NCI-H2227 treated with DMSO at 0.1 percent for 48 hours (cell line): Measurements from ENCODE around the gene TPRX2.
"Not testable (repeated sequence)": the region's sequence is repeated elsewhere in the genome, so short reads cannot be mapped to it uniquely, and the experiment has no call there.

ENCODE experiments used
- DNase-seq: peaks from one replicate; lab custom pipeline; 2025; lab: John Stamatoyannopoulos, UW

TPRX2 gene

DNA sequence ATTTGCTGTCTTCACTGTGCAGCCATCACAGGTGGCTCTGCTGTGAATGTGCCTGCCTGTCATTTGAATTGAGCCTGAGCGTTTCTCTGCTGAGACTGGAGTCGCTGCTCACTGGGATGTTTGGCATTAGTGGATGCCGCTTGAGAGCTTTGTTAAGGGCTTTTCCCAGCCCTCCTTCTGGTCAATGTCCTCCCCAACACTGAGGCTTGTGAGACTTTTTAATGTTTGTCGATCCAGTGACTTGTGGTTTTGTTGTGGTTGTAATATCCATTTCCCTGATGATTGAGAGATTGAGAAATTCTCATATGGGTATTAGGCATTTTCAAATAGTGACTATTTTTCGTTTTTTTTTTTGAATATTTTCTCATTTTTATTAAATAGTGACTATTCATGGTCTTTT lies 2.6 kb downstream of the TPRX2 start:
- DNase-seq, result no peak

DNA sequence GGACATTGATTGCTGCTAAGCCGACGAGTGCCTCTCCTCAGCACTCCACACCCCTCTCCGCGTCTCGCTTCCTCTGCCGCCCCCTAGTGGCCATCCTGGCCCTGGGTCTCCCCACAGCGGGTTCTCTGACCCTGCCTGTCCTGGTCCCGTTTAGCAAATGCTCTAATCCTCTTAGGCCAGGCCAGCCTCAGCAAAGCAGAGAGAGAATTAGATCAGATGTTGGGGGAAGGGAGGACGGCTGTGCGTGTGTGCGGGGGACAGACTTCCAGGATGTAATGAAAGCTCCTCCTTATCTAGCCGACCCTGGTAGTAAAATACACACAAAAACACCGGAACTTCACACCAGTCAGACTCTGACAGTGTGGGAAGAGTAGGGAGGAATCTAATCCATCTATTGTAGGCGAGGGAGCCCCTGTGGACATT lies 4.5 kb downstream of the TPRX2 start:
- peak; percentile 56 for DNase-seq

GRCh38 chr19:47865166-47865565 lies 6.1 kb downstream of the TPRX2 start:
- DNase-seq, result no peak

- DNase-seq, result no peak
These were observed 19.9 kb downstream of the TPRX2 start for GRCh38 chr19:47878906-47879305.

- not testable (repeated sequence) for DNase-seq
These were observed 20.4 kb downstream of the TPRX2 start for GRCh38 chr19:47879385-47879784.

GRCh38 chr19:47881757-47882156 lies 22.7 kb downstream of the TPRX2 start:
- DNase-seq, result no peak

- no peak for DNase-seq
These were observed 23.9 kb downstream of the TPRX2 start for GRCh38 chr19:47882890-47883289.

- DNase-seq, result no peak
These were observed 26.0 kb downstream of the TPRX2 start for GRCh38 chr19:47885067-47885463.

DNA sequence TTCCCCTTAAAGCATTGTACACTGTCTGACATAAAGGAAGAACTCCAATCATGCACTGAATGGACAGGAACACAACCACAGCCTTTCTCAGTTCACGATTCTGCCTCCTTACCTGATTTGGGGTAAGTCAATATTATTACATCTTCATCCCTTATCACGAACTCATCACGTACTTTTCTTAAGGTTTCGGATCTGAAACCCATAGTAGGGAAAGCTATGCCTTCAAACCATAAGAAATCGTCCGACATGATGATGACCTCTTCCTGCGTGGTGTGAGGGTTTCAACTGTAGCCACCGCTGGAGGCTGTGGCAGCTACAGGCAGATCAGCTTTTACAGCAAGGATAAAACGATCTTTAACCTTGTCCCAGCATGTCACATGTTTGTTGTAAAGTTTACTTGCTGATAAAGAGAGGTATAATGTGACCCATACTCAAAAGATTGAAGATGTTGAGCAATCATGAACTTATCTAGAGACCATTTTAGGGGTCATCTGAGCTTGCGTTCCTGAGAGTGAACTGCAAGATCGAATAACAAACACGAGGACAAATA lies 27.1 kb downstream of the TPRX2 start, which contains the start of gene SULT2A1:
SULT2A1 (minus strand) TSS at position 306 of the 550 bp plus-strand sequence; CDS start at position 248, 58 bp downstream.
- DNase-seq, result no peak

DNA sequence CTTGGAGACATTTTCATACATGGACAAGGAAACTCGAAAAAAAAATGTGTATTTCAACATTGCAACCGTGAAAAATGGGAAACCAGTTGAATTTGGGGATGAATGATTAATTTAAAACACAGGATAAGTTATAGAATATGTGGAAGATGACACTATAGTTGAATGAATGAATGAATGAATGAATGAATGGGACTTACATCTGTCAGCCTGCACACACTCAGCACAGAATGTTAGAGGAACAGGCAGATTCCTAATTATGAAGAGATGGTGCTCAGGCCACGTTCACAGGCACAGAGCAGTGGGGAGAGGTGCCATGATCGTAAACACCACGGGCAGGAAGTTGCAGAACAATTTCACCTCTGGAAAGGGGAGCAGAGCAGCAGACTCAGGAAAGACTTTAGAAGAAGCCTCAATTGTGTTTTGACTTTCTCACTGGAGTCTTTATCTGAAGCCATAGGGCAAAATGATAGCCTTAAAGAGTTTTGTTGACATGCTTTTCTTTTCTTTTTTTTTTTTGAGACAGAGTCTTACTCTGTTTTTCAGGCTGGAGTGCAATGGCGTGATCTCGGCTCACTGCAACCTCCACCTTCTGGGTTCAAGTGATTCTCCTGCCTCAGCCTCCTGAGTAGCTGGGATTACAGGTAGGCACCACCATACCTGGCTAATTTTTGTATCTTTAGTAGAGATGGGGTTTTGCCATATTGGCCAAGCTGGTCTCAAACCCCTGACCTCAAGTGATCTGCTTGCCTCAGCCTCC lies 32.0 kb downstream of the TPRX2 start:
- no peak for DNase-seq

DNA sequence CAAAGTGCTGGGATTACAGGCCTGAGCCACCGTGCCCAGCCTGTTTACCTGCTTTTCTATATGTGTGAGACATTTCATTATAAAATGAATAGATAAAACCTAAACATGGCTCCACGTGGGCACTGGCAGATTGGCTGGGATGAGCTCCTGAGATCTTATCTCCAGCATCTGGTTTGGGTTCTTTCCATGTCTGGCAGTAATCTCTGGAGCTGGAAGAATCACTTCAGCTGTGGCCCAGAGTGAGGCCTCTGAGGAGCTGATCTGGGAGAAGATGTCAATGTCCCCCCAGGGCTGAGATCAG lies 32.5 kb downstream of the TPRX2 start:
- DNase-seq, result no peak

- no peak for DNase-seq
These were observed 33.1 kb downstream of the TPRX2 start for GRCh38 chr19:47891923-47892666.

DNA sequence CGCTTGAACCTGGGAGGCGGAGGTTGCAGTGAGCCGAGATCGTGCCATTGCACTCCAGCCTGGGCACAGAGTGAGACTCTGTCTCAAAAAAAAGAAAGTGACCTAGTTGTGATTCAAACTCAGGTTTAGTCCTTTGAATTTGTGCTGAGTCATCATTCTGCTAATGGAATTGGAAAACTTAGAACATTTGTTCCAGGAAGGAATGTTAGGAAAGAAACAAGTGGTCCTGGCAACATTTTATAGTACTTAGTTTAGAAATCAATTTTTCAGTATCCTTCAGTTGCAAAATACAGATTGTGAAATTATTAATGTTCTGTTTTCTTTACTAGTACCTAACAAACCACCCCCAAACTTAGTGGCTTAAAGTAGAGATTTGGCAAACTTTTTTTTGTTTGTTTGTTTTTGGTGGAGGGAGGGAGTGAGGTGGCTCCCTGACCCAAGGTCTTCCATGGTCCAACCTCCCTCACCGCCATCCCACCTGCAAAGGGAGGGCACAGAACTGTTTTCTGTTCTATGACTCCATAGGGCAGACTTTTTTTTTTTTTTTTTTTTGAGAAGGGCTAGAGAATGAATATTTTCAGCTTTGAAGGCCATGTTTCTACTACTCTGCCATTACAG lies 36.2 kb downstream of the TPRX2 start:
- DNase-seq, result no peak

- no peak for DNase-seq
These were observed 37.0 kb downstream of the TPRX2 start for GRCh38 chr19:47896019-47896418.

GRCh38 chr19:47896773-47897172 lies 37.7 kb downstream of the TPRX2 start:
- DNase-seq, result no peak

DNA sequence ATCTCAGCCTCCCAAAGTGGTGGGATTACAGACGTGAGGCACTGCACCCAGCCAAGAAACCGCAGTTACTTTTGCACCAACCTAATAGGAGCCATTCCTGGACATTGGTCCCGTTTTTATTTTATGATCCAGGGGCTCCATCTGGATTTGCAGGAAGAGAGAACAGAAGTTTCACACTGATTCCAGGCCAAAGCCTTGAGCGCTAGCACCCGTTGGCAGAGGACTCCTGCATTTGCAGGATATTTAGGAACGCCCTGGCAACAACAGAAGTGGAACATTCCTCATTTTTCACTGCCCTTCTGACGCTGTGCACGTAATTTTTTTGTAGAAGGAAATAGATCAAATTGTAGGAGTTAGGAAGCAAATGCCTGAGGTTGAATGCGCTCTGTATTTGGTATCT lies 38.8 kb downstream of the TPRX2 start:
- no peak for DNase-seq

DNA sequence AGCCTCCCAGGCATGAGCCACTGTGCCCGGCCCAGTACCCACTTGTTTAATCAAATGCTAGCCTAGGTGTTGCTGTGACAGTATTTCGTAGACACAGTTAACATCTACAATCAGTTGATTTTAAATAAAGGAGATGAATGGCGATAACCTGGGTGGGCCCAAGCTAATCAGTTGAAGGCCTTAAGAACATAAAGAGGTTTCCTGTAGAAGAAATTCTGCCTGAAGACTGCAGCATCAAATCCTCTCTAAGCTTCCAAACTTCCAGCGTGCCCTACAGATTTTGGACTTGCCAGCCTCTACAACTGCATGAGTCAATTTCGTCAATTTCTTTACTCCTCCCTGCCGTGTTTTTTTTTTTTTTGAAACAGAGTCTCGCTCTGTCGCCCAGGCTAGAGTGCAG lies 40.3 kb downstream of the TPRX2 start:
- DNase-seq, result no peak

DNA sequence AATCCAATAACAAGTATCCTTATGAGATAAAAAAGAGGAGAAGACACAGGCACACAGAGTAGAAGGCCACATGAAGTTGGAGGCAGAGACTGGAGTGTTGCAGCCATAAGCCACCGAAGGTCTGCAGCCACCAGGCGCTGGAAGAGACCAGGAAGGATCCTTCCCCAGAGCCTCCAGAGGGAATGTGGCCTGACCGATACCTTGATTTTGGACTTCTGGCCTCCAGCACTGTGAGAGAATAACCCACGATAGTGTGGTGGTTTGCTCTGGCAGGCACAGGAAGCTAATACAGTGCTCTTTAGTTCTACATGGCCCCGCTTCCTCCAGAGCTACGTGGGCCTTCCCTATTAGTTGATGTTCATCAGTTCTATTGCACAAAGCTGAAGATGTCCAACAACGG lies 42.3 kb downstream of the TPRX2 start:
- DNase-seq, result no peak

DNA sequence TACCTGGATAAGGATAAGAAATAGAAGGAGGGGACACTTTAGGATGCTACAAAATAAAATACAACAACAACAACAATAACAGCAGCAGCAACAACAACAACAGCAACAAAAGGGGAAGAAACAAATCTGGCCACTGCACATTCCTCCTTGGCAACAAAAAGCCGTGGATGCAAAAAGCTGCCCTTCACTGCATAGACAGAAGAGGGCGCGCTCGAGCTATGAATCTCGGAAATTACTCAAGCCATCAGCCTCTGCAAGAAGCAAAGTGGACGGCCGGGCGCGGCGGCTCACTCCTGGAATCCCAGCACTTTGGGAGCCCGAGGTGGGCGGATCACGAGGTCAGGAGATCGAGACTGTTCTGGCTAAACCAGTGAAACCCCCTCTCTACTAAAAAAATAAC lies 50.3 kb downstream of the TPRX2 start:
- not testable (repeated sequence) for DNase-seq

- DNase-seq, result not testable (repeated sequence)
These were observed 51.2 kb downstream of the TPRX2 start for GRCh38 chr19:47910191-47910590.
